HG03045 (cell line): ENCODE data around the gene WDR64.
A peak's percentile ranks its signal among the peaks of the same experiment; 100 is the strongest.

Source experiments
- ATAC-seq: cut with Tn5 transposase; IDR thresholded peaks from one replicate; pipeline ENCODE4 v1.9.1; 2021; ENCODE audit warnings: mild to moderate bottlenecking, moderate library complexity; ENCODE audit not compliant: unreplicated experiment

The WDR64 gene

GRCh38 chr1:241834733-241835377, 182.8 kb downstream of the WDR64 start:
- no peak for ATAC-seq

- ATAC-seq = no peak
Observed at GRCh38 chr1:241836941-241837340, 184.9 kb downstream of the WDR64 start.

GRCh38 chr1:241837416-241837815, 185.3 kb downstream of the WDR64 start:
- ATAC-seq = no peak

GRCh38 chr1:241837901-241838300, 185.8 kb downstream of the WDR64 start:
- ATAC-seq = no peak

GRCh38 chr1:241838897-241839296, 186.8 kb downstream of the WDR64 start:
- ATAC-seq = no peak

- ATAC-seq = peak; percentile 74
Observed at GRCh38 chr1:241839369-241839979, 187.4 kb downstream of the WDR64 start.

GRCh38 chr1:241840164-241840563, 188.1 kb downstream of the WDR64 start:
- no peak for ATAC-seq

- no peak for ATAC-seq
Observed at GRCh38 chr1:241841691-241842090, 189.6 kb downstream of the WDR64 start.

GRCh38 chr1:241842565-241842964, 190.5 kb downstream of the WDR64 start:
- ATAC-seq = no peak

- ATAC-seq = no peak
Observed at GRCh38 chr1:241844593-241844992, 192.5 kb downstream of the WDR64 start.

- no peak for ATAC-seq
Observed at GRCh38 chr1:241846375-241846774, 194.3 kb downstream of the WDR64 start.

GRCh38 chr1:241846862-241847539, 194.9 kb downstream of the WDR64 start:
- ATAC-seq = no peak

- ATAC-seq = no peak
Observed at GRCh38 chr1:241847540-241847795, 195.4 kb downstream of the WDR64 start.

- peak; percentile 97 for ATAC-seq
Observed at GRCh38 chr1:241847796-241848685, 196.0 kb downstream of the WDR64 start, which contains the start of gene EXO1. Gene EXO1, plus strand, starts transcription at chr1:241848204. Its CDS starts 2,222 bp downstream, at chr1:241850426.

GRCh38 chr1:241848686-241849344, 196.7 kb downstream of the WDR64 start:
- no peak for ATAC-seq

GRCh38 chr1:241849345-241849695, 197.2 kb downstream of the WDR64 start:
- no peak for ATAC-seq
